ENCODE results near the gene RPL37.

DNA sequence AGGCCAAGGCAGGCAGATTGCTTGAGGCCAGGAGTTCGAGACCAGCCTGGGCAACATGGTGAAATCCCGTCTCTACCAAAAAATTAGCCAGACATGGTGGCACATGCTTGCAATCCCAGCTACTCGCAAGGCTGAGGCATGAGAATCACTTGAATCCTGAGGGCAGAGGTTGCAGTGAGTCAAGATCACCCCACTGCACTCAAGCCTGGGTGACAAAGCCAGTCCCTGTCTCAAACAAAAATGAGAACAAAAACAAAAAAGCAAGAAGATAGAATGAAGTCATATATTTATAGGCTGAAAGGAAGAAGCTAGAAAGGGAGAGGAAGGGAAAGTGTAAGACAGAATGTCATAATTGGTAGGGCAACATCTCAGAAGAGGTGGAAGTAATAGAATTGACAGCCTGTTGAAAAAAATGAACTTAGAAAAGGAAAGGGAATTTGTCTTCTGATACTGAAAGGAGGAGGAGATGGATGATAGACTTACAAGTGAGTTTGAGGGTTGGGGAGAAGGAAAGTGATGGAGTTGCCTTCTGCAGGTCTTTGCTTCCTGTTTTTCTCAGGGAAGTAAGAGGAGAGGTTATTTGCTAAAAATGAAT, 38.4 kb upstream of the RPL37 start:
- TF ChIP-seq, protein P1, sequence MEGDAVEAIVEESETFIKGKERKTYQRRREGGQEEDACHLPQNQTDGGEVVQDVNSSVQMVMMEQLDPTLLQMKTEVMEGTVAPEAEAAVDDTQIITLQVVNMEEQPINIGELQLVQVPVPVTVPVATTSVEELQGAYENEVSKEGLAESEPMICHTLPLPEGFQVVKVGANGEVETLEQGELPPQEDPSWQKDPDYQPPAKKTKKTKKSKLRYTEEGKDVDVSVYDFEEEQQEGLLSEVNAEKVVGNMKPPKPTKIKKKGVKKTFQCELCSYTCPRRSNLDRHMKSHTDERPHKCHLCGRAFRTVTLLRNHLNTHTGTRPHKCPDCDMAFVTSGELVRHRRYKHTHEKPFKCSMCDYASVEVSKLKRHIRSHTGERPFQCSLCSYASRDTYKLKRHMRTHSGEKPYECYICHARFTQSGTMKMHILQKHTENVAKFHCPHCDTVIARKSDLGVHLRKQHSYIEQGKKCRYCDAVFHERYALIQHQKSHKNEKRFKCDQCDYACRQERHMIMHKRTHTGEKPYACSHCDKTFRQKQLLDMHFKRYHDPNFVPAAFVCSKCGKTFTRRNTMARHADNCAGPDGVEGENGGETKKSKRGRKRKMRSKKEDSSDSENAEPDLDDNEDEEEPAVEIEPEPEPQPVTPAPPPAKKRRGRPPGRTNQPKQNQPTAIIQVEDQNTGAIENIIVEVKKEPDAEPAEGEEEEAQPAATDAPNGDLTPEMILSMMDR (IDR thresholded peaks at IDR 0.05; ENCODE audit: low read depth, low read length, missing input control), result no peak
- TF ChIP-seq, protein P2, sequence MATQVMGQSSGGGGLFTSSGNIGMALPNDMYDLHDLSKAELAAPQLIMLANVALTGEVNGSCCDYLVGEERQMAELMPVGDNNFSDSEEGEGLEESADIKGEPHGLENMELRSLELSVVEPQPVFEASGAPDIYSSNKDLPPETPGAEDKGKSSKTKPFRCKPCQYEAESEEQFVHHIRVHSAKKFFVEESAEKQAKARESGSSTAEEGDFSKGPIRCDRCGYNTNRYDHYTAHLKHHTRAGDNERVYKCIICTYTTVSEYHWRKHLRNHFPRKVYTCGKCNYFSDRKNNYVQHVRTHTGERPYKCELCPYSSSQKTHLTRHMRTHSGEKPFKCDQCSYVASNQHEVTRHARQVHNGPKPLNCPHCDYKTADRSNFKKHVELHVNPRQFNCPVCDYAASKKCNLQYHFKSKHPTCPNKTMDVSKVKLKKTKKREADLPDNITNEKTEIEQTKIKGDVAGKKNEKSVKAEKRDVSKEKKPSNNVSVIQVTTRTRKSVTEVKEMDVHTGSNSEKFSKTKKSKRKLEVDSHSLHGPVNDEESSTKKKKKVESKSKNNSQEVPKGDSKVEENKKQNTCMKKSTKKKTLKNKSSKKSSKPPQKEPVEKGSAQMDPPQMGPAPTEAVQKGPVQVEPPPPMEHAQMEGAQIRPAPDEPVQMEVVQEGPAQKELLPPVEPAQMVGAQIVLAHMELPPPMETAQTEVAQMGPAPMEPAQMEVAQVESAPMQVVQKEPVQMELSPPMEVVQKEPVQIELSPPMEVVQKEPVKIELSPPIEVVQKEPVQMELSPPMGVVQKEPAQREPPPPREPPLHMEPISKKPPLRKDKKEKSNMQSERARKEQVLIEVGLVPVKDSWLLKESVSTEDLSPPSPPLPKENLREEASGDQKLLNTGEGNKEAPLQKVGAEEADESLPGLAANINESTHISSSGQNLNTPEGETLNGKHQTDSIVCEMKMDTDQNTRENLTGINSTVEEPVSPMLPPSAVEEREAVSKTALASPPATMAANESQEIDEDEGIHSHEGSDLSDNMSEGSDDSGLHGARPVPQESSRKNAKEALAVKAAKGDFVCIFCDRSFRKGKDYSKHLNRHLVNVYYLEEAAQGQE (IDR thresholded peaks at IDR 0.05), result no peak

Measured in liver (tissue), 2 donors.